GM08714 (cell line): ENCODE measurements around the gene RNFT1.
"Not testable (repeated sequence)": the region's sequence is repeated elsewhere in the genome, so short reads cannot be mapped to it uniquely, and the experiment has no call there.

ENCODE experiments used
- H3K4me3 ChIP-seq: fragments of 200-500 bp; sonication (Bioruptor generic); 2 replicates; pipeline ENCODE4 v1.5.1; 2014; ENCODE audit warnings: mild to moderate bottlenecking, low read length, inconsistent platforms
- ZNF274 ChIP-seq: IDR thresholded peaks from 2 replicates; pipeline ENCODE4 v1.6.1; 2012; ENCODE audit warnings: mild to moderate bottlenecking, low read depth, low read length

Gene RNFT1, protein sequence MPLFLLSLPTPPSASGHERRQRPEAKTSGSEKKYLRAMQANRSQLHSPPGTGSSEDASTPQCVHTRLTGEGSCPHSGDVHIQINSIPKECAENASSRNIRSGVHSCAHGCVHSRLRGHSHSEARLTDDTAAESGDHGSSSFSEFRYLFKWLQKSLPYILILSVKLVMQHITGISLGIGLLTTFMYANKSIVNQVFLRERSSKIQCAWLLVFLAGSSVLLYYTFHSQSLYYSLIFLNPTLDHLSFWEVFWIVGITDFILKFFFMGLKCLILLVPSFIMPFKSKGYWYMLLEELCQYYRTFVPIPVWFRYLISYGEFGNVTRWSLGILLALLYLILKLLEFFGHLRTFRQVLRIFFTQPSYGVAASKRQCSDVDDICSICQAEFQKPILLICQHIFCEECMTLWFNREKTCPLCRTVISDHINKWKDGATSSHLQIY

DNA sequence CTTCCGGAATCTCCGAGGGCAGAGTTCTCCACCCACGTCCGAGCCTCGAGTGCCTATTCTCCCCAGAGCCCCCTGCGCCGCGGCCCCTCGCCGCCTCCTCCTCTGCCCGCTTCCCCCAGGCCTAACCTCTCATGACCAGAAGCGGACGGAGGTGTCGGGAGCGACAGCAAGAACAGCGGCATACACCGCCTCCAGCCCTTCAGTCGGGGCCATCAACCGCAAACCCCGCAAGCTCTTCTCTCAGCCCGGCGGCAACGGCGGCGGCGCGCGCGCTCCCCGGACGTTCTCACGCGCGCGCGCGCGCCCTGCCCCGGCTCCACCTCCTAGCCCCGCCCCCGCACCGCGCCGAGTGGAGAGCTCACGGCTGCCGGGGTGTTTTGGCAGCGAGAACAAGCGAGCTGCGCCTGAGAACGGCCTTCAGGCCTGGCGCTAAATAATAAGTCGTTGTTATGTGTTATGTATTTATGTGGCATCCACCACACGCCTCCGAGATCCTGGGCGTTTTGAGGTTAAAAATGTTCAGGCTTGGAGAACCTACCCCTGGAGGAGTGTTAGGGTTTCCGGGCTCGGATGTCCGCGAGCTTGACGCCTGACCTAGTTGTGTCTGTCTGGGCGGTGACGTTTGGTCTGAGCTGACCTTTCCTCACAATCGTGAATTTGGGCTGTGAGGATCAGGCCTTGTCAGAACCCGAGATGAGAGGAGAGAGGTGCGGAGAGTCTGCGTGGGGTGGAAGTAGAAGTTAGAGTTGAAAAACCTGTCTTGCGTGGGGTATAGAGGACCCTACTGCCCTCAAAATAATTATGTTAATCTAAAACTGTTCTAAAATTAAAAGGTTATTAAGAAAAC is at the start of gene RNFT1:
TSS of gene RNFT1 (minus strand) at position 259 of the 847 bp plus-strand sequence. CDS start at position 182, 77 bp downstream.
- TF ChIP-seq ZNF274, result no peak
- peak within 1 kb of the TSS; percentile 94 for H3K4me3 ChIP-seq

DNA sequence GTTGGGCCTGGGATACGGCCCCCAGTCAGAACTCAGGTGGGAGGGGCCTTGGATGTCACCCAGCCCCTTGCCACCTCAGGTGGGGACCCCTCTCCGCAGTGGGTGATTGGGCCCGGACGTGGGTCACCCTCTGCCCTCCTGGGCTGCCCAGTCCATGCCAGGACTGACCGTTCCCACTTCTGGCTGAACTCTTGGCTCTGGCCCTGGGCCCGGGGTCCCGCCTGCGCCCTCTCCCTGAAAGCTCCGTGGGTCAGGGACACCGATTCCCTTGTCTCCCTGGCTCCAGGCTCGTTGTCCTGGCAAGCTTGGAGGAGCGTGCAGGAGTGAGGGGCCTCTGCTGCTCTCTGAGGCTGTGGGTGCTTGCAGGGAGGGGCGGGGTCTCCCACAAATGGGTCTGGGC is 44.8 kb upstream of the RNFT1 start:
- H3K4me3 ChIP-seq, result not testable (repeated sequence)

DNA sequence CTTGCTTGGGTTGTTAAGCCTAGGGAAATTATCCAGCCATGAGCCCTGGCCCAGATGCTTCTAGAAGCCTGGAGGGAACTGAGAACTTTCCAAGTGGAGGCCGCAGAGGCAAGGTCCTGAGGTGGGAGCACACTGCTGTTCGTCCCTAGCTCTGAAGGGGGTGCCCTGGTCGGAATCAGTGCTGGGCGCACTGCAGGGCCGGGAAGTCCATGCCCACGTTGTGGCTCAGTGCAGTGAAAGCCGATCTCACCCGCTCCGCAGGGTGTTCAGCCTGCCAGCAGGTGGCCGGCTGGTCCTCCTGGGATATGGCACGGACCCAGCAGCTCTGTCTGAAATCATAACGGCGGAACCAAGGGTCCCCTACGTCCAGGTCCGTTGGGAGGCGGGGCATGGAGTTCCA is 43.8 kb upstream of the RNFT1 start:
- not testable (repeated sequence) for H3K4me3 ChIP-seq

DNA sequence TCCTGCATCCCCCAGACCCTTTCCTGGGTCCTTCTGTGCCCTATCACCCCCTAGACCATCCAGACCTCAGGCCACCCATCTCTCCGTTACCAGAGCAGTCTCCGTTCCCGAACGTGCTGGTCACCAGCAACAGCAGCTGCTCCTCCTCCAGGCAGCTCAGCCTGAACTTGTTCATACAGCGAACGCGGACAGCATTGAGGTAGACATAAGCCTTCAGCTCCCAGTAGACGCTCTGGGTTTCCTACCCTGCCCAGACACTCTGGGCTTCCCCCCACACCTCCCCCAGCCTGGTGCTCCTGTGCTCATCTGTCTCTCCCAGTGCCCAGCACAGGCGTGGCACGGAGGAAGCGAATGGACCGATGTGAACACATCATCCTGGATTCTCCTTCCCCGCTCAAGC is 41.6 kb upstream of the RNFT1 start:
- no peak overlapping the region for H3K4me3 ChIP-seq
- TF ChIP-seq ZNF274, result no peak

DNA sequence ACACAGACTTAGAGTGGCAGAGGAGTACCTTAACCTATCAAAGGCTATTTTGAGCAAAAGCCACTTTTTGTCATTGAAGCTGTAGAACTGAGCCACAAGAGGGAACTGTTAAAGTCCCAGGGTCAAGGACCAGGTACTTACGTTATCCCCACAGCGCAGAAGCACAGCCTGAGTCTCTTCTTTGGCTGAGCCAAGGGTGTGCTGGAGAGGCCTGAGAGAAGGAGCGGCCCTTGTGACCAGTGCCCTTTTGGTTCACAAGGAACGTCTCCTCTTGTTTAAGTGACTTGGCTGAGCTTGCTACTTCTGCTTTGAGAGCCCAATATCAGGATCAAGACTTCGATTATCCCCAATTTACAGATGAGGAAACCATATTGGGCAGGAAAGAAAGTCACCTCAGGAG is 40.0 kb upstream of the RNFT1 start:
- not testable (repeated sequence) for H3K4me3 ChIP-seq

DNA sequence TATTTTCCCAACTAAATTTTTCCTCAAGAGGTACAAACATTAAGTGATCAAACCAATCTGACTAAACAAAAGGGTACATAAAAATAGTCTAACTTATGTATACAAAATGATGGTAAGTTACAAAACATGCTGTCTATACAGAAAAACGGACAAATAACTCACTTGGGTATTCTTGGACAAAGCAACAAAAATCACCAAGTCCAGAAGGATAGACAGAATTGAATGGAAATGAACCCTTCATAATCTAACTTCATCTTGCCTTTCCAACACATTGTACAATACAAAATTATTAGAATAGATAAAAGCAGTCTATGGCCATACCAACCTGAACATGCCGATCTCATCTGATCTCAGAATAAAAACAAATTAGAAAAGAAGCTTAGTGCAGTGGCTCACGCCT is 37.9 kb upstream of the RNFT1 start:
- H3K4me3 ChIP-seq, result not testable (repeated sequence)

DNA sequence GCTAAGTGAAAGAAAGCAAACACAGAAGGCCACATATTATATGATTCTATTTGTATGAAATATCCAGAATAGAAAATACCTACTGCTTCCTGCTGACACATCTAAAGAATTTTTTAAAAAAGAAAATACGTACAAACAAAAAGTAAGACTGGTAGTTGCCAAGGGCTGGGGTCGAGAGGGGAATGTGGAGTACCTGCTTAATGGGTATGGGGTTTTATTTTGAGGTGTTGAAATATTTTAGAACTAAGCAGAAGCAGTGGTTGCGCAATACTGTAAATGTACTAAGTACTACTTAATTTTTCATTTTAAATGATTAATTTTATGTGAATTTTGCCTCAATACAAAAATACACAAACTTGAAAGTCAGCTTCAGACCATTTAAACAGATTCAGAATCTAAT is 32.1 kb upstream of the RNFT1 start:
- H3K4me3 ChIP-seq, result not testable (repeated sequence)

DNA sequence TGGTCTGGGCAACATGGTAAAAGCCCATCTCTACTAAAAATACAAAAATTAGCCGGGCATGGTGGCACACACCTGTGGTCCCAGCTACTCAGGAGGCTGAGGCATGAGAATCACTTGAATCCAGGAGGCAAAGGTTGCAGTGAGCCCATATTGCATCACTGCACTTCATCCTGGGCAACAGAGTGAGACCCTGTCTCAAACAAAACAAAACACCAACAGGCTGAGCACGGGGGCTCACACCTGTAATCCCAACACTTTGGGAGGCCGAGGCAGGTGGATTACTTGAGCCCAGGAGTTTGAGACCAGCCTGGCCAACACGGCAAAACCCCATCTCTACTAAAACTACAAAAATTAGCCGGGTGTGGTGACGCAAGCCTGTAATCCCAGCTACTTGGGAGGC is 10.6 kb upstream of the RNFT1 start:
- not testable (repeated sequence) for H3K4me3 ChIP-seq

DNA sequence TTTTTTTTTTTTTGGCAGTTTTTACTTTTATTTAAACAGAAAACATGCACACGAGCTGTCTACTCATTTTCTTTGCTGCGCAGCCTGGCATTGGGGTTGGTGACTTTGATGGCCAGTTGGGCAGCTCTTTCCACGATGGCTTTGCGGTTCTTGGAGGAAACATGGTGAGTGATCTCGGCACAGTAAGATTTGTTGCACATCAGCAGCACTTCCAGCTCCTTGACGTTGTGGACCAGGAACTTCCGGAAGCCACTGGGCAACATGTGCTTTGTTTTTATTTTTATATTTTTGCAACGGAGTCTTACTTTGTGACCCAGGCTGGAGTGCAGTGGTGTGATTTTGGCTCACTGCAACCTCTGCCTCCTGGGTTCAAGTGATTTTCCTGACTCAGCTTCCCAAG is 8.9 kb upstream of the RNFT1 start:
- not testable (repeated sequence) for H3K4me3 ChIP-seq

DNA sequence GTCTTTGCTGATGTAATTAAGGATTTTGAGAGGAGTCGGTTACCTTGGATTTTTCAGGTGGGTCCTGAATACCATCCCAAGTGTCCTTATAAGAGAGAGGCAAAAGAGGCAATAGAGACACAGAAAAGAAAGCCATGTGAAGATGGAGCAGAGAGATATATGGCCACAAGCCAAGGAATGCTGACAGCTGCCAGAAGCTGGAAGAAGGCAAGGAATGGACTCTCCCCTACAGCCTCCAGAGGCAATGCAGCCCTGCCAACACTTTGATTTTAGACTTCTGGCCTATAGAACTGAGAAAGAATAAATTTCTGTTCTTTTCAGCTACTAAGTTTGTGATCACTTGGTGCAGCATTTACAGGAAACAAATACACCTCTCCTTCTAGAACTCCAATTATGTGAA is 8.2 kb upstream of the RNFT1 start:
- no peak overlapping the region for H3K4me3 ChIP-seq
- no peak for TF ChIP-seq ZNF274

DNA sequence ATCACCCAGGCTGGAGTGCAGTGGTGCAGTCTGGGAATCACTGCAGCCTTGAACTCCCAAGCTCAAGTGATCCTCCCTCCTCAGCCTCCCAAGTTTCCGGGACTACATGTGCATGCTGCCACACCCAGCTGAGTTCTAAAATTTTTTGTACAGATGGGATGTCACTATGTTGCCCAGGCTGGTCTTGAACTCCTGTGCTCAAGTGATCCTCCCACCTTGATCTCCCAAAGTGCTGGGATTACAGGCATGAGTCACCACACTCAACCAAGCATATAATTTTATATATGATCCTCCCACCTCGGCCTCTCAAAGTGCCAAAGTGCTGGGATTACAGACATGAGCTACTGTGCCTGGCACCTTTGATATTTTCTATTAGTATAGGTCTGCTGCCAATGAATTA is 7.2 kb upstream of the RNFT1 start:
- H3K4me3 ChIP-seq, result not testable (repeated sequence)

DNA sequence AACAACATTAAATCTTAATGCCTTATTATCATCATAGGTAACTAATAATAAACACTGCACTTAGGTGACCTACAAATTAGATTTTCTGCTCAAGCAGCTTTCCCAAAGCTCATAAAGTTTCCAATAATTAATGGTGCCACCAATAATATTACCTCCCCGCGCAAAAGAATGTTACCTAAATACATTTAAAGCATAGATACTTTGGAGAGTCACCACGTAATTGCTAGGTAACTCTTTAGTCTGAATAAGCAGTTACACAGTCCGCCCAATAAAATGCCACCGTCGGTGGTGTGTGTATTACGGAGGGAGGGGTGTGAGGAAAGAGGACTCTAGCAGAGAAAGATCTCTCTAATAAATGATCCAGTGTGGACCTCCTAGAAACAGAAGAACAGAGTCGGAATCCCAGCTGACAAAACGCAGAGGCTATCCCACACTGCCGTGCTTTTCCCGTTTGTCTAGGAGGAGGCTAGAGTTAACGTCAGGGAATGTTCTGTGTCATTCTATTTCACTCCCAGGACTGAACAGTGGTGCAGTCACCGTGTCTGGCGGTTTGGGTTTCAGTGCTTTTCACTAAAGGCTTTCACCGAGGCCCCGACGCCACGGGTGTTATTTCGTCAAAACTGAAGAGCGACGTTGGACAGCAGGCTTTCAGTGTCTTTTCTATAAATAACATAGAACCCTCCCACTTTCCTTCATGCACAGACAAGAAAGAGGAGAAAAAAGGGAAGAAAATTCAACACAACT is 630 bp downstream of the RNFT1 start:
- peak overlapping the region; percentile 94 for H3K4me3 ChIP-seq
- TF ChIP-seq ZNF274, result no peak

DNA sequence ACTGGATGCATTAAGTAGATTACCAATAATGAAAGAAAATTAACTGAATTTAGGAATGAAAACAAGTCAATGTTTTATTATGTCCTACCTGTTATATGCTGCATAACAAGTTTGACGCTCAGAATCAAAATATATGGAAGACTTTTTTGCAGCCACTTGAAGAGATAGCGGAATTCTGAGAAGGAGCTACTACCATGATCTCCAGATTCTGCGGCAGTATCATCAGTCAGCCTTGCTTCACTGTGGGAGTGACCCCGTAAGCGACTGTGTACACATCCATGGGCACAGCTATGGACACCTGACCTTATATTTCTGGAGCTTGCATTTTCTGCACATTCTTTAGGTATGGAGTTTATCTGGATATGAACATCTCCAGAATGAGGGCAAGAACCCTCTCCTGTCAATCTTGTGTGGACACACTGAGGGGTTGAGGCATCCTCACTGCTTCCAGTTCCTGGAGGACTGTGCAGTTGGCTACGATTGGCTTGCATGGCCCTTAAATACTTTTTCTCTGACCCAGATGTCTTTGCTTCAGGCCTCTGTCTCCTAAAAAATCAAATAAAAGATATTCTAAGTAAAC is 1.7 kb downstream of the RNFT1 start:
- H3K4me3 ChIP-seq, result no peak overlapping the region
- TF ChIP-seq ZNF274, result no peak

DNA sequence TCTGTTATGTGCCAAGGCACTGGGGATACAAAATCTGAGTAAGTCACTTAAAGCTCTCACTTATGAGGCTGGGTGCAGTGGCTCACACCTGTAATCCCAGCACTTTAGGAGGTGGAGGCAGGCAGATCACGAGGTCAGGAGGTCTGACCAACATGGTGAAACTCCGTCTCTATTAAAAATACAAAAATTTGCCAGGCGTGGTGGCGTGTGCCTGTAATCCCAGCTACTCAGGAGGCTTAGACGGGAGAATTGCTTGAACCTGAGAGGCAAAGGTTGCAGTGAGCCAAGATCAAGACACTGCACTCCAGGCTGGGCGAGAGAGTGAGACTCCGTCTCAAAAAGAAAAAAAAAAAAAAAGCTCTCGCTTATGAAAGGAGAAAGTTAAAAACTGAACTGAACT is 5.0 kb downstream of the RNFT1 start:
- H3K4me3 ChIP-seq, result not testable (repeated sequence)

DNA sequence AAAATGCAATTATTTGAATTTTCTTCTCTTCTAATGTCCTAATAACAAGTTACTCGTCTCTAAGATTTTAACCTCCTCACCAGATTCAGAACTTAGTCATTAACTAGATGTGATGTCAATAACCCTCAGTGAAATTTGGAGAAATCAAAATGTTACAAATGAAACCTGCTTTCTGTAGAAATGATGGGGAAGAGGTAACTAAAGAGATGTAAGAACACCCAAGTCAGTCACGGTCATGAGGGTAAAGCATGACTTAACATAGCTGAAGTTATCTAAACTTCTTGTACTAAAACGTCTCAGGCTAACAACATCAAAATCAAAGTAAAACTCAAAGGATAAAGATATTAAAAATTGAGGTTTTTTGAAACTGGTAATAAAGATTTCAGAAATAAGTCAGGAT is 9.7 kb downstream of the RNFT1 start:
- H3K4me3 ChIP-seq, result no peak overlapping the region
- TF ChIP-seq ZNF274, result no peak
